ENCODE data around the gene BRI3BP. TPM values are rescaled to one million over a fixed set of nuclear protein-coding genes. Genes with fewer than 3 reads are reported as not detected.

Gene BRI3BP
- total RNA-seq, 1 experiment from 2014 or later = 31.9 TPM

GRCh38 chr12:125079084-125079483 lies 85.6 kb downstream of the BRI3BP start:
- no peak overlapping the region for H3K4me2 ChIP-seq (ENCODE audit: low read length)
- no peaks in the 10 kb centered on the region for H3K79me2 ChIP-seq (ENCODE audit: low read length)
- no peaks in the 10 kb centered on the region for H3K9me2 ChIP-seq (replicated peaks; ENCODE audit: low read length)
- H3K9ac ChIP-seq (ENCODE audit: low read length) = no peak overlapping the region
- peaks cover 33% of the 10 kb centered on the region for H3K36me3 ChIP-seq (ENCODE audit: low read depth, low read length)
- intact Hi-C loops (cut with micrococcal nuclease) = no loop called here
- ChIA-PET CTCF (no interaction called here), POLR2A (ENCODE audit: unreplicated experiment) (no interaction called here)
- no peak overlapping the region for H3K4me3 ChIP-seq (ENCODE audit: low read length)
- TF ChIP-seq EZH2phosphoT487 (IDR thresholded peaks at IDR 0.05; ENCODE audit: borderline replicate concordance, low read length) (no peak), EZH2 (IDR thresholded peaks at IDR 0.05; ENCODE audit: low read length, unreplicated experiment) (no peak), CTCF (conservative IDR thresholded peaks at IDR 0.05; ENCODE audit: low read depth, low read length) (no peak)
- no TSS peak for BruUV-seq (replicated peaks)
- H3K4me1 ChIP-seq (ENCODE audit: insufficient read depth, low read length) = no peaks in the 10 kb centered on the region
- ATAC-seq (no peak), DNase-seq (no peak)
- no peaks in the 10 kb centered on the region for H3K9me3 ChIP-seq (ENCODE audit: low read length)
- no peaks in the 10 kb centered on the region for H3K27me3 ChIP-seq (ENCODE audit: low read length)
- no peaks in the 10 kb centered on the region for H4K20me1 ChIP-seq (ENCODE audit: low read length)
- H2AFZ ChIP-seq (ENCODE audit: low read length) = no peak overlapping the region
- no peak overlapping the region for H3K27ac ChIP-seq (ENCODE audit: low read length)
- no peaks in the 10 kb centered on the region for H3F3A ChIP-seq (ENCODE audit: low read length, unreplicated experiment)

- no peak overlapping the region for H3K4me3 ChIP-seq (ENCODE audit: low read length)
- no peak overlapping the region for H3K4me2 ChIP-seq (ENCODE audit: low read length)
- H3K9ac ChIP-seq (ENCODE audit: low read length) = no peak overlapping the region
- intact Hi-C loops (cut with micrococcal nuclease) = no loop called here
- no peaks in the 10 kb centered on the region for H3F3A ChIP-seq (ENCODE audit: low read length, unreplicated experiment)
- peaks cover 34% of the 10 kb centered on the region for H3K36me3 ChIP-seq (ENCODE audit: low read depth, low read length)
- DNase-seq (no peak), ATAC-seq (no peak)
- H3K79me2 ChIP-seq (ENCODE audit: low read length) = no peaks in the 10 kb centered on the region
- H3K9me2 ChIP-seq (replicated peaks; ENCODE audit: low read length) = no peaks in the 10 kb centered on the region
- H3K9me3 ChIP-seq (ENCODE audit: low read length) = no peaks in the 10 kb centered on the region
- no peaks in the 10 kb centered on the region for H3K4me1 ChIP-seq (ENCODE audit: insufficient read depth, low read length)
- TF ChIP-seq EZH2phosphoT487 (IDR thresholded peaks at IDR 0.05; ENCODE audit: borderline replicate concordance, low read length) = no peak
- no peak for TF ChIP-seq CTCF (conservative IDR thresholded peaks at IDR 0.05; ENCODE audit: low read depth, low read length)
- no peak for TF ChIP-seq EZH2 (IDR thresholded peaks at IDR 0.05; ENCODE audit: low read length, unreplicated experiment)
- H4K20me1 ChIP-seq (ENCODE audit: low read length) = no peaks in the 10 kb centered on the region
- H2AFZ ChIP-seq (ENCODE audit: low read length) = no peak overlapping the region
- no peak overlapping the region for H3K27ac ChIP-seq (ENCODE audit: low read length)
- POLR2A ChIA-PET (ENCODE audit: unreplicated experiment) = no interaction called here
- no peaks in the 10 kb centered on the region for H3K27me3 ChIP-seq (ENCODE audit: low read length)
- BruUV-seq (replicated peaks) = no TSS peak
- CTCF ChIA-PET = no interaction called here
These were observed 86.5 kb downstream of the BRI3BP start for GRCh38 chr12:125079648-125080645.

Other genes with a start within 250 kb of the BRI3BP start
- 79.1 and 80.5 TPM in 2 replicates for gene SCARB1, start 129.8 kb upstream of the BRI3BP start, total RNA-seq (2014; rRNA removed)
- gene UBC, start 79.0 kb upstream of the BRI3BP start, total RNA-seq (2014; rRNA removed) = 1,587 TPM in 2 replicates
- 56.5 and 76.0 TPM in 2 replicates for gene DHX37, start 4.5 kb upstream of the BRI3BP start, total RNA-seq (2014; rRNA removed)
- gene AACS, start 71.8 kb downstream of the BRI3BP start, total RNA-seq (2014; rRNA removed) = 31.9 and 37.6 TPM in 2 replicates
- gene TMEM132B, start 192.7 kb downstream of the BRI3BP start, total RNA-seq (2014; rRNA removed) = not detected in 2 replicates